Lower leg skin (tissue), 3 donors: ENCODE results near the gene TPTE2.
"Not testable (repeated sequence)": the region's sequence is repeated elsewhere in the genome, so short reads cannot be mapped to it uniquely, and the experiment has no call there.

Experiments used
- CTCF ChIP-seq, 3 donors: fragments of 450-650 bp; IDR thresholded peaks; one replicate each; pipeline ENCODE4 v1.5.1; 2016; ENCODE audit warnings: antibody characterized with exemption in 3 of 3, mild to moderate bottlenecking in 3 of 3, moderate library complexity in 2 of 3
- POLR2A ChIP-seq, 2 donors: fragments of 450-650 bp; IDR thresholded peaks; one replicate each; pipeline ENCODE4 v1.6.1; 2016 to 2017; ENCODE audit warnings: antibody characterized with exemption in 2 of 2, mild to moderate bottlenecking in 1 of 2, moderate library complexity in 1 of 2

DNA sequence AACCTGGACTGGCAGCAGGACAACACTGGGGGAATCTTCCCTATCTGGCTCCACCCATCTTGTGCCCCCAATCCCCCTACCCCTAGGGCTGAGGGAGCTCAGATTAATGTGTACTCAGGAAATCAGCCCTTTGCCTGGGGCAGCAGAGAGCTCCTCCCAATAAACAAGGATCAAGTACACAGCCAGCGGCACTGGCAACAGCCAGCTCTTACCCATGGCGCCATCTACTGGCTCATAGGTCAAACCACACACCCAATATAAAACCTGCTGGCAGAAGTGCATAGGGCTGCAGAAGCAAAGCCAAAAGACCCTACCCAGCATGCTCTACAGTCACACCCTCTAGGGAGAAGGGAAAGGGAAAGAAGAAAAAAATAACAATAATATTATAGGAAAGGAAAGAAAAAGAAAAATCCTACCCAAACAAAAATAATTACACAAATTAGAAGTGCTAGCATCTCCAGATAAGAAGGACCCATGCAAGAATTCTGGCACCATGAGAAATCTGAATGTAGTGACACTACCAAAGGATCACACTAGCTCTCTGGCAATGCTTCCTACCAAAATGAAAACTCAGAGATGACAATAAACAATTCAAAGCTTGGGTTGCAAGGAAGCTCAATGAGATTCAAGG is 122.2 kb downstream of the TPTE2 start:
- TF ChIP-seq CTCF, POLR2A (IDR thresholded peaks at IDR 0.05): not testable (repeated sequence)
